MCF 10A (cell line): ENCODE results near the gene NAPB. TPM values are rescaled to one million over a fixed set of nuclear protein-coding genes. Genes with fewer than 3 reads are reported as not detected.

Experiments
- BruUV-seq: library from RNA; stranded (reverse); fragments of 400-500 nt; replicated peaks from 2 replicates; lab custom pipeline; 2021; lab: Mats Ljungman, UMichigan
- CTCF ChIA-PET: fragments of 300-600 bp; sonication (Branson Sonifier 250); formaldehyde crosslinking; extraction: SDS; loops from one replicate; lab custom pipeline; 2021; ENCODE audit warnings: antibody characterized with exemption, inconsistent platforms; lab: Yijun Ruan, JAX
- POLR2A ChIA-PET: fragments of 300-600, 350-650 bp; sonication (Branson Sonifier 250); formaldehyde crosslinking; extraction: SDS; loops from one replicate; lab custom pipeline; 2020; ENCODE audit warnings: antibody characterized with exemption, inconsistent platforms; lab: Yijun Ruan, JAX
- DNase-seq: peaks from one replicate; pipeline ENCODE4 v3.0.0-alpha.2; 2018; ENCODE audit not compliant: unreplicated experiment
- H3K27ac Mint-ChIP-seq: one replicate; pipeline ENCODE4 v1.8.0; 2022; ENCODE audit warnings: mild to moderate bottlenecking, low read depth, mixed read lengths; ENCODE audit not compliant: unreplicated experiment
- H3K27me3 Mint-ChIP-seq: one replicate; pipeline ENCODE4 v1.8.0; 2022; ENCODE audit warnings: mixed read lengths; ENCODE audit not compliant: insufficient read depth, unreplicated experiment
- H3K36me3 Mint-ChIP-seq: one replicate; pipeline ENCODE4 v1.8.0; 2022; ENCODE audit warnings: mild to moderate bottlenecking, moderate library complexity, mixed read lengths; ENCODE audit not compliant: insufficient read depth, unreplicated experiment
- H3K4me1 Mint-ChIP-seq: one replicate; pipeline ENCODE4 v1.8.0; 2022; ENCODE audit warnings: mixed read lengths; ENCODE audit not compliant: insufficient read depth, unreplicated experiment
- H3K4me3 Mint-ChIP-seq: one replicate; pipeline ENCODE4 v1.8.0; 2022; ENCODE audit warnings: mild to moderate bottlenecking, moderate library complexity, mixed read lengths; ENCODE audit not compliant: unreplicated experiment
- H3K9me3 Mint-ChIP-seq: one replicate; pipeline ENCODE4 v1.8.0; 2022; ENCODE audit warnings: mixed read lengths; ENCODE audit not compliant: unreplicated experiment
- CTCF ChIP-seq: fragments of 200-600 bp; IDR thresholded peaks from one replicate; pipeline ENCODE4 v1.8.0; 2022; ENCODE audit warnings: antibody characterized with exemption, mild to moderate bottlenecking; ENCODE audit not compliant: unreplicated experiment
- intact Hi-C: fragments of 100-400 bp; cut with micrococcal nuclease; formaldehyde crosslinking; loops from 2 replicates; pipeline ENCODE4 v1.14.1; 2022
- total RNA-seq: library from RNA; stranded (reverse); gene quantifications from 2 replicates; pipeline ENCODE4 v1.2.3, GENCODE V29; 2022

NAPB gene
- total RNA-seq, 1 experiment from 2014 or later, result 9.6 TPM

GRCh38 chr20:23396950-23397627, 24.2 kb downstream of the NAPB start:
- intact Hi-C loops, result no loop called here
- no peak for DNase-seq
- Mint-ChIP-seq H3K36me3 (peaks cover 63% of the 10 kb centered on the region), H3K27me3 (no peaks in the 10 kb centered on the region), H3K9me3 (no peaks in the 10 kb centered on the region), H3K27ac (no peak overlapping the region), H3K4me3 (no peak overlapping the region), H3K4me1 (no peaks in the 10 kb centered on the region)
- ChIA-PET POLR2A (interaction anchor here (0.7 to 1.4 kb wide), 2 partner anchors 23 to 26 kb away, joined by 3 read pairs; no protein-coding TSS in a partner anchor), CTCF (no interaction called here)
- no peak for TF ChIP-seq CTCF
- no TSS peak for BruUV-seq

- H3K27me3 Mint-ChIP-seq, result no peaks in the 10 kb centered on the region
- no peaks in the 10 kb centered on the region for H3K4me1 Mint-ChIP-seq
- no peak overlapping the region for H3K4me3 Mint-ChIP-seq
- CTCF ChIA-PET, result interaction anchor here (0.9 kb wide), 1 partner anchor 14 kb away, joined by 3 read pairs; no protein-coding TSS in a partner anchor
- no TSS peak for BruUV-seq
- no peak for DNase-seq
- H3K9me3 Mint-ChIP-seq, result no peaks in the 10 kb centered on the region
- POLR2A ChIA-PET, result interaction anchor here (0.6 to 0.9 kb wide), 4 partner anchors 10 to 26 kb away, joined by 3 read pairs; no protein-coding TSS in a partner anchor
- H3K27ac Mint-ChIP-seq, result peak overlapping the region; percentile 9
- intact Hi-C loops, result no loop called here
- no peak for TF ChIP-seq CTCF
- H3K36me3 Mint-ChIP-seq, result peaks cover 70% of the 10 kb centered on the region
Measured at GRCh38 chr20:23393996-23394775, 27.1 kb downstream of the NAPB start.

- Mint-ChIP-seq H3K9me3 (no peaks in the 10 kb centered on the region), H3K36me3 (peaks cover 52% of the 10 kb centered on the region), H3K27me3 (no peaks in the 10 kb centered on the region), H3K4me1 (no peaks in the 10 kb centered on the region), H3K27ac (no peak overlapping the region), H3K4me3 (no peak overlapping the region)
- TF ChIP-seq CTCF, result no peak
- intact Hi-C loops, result no loop called here
- no peak for DNase-seq
- BruUV-seq, result no TSS peak
- POLR2A ChIA-PET, result interaction anchor here (0.9 to 2.2 kb wide), 6 partner anchors 9 to 42 kb away, joined by 3 to 7 read pairs (median 4); no protein-coding TSS in a partner anchor
- CTCF ChIA-PET, result interaction anchor here (0.6 to 2.3 kb wide), 8 partner anchors 12 to 1669 kb away, joined by 3 to 13 read pairs (median 3); no protein-coding TSS in a partner anchor
Measured at GRCh38 chr20:23391707-23392310, 29.5 kb downstream of the NAPB start.
